ENCODE results near the gene ANXA5.

ANXA5 gene

GRCh38 chr4:121714548-121714947 lies 17.8 kb upstream of the ANXA5 start:
- ChIA-PET POLR2A (interaction anchor here (2.0 kb wide), 1 partner anchor 18 kb away, joined by 9 read pairs; the partner anchor contains the start of gene ANXA5), CTCF (no interaction called here)
- H3K9me3 ChIP-seq (ENCODE audit: control insufficient read depth, insufficient read depth, low read depth, low read length): no peaks in the 10 kb centered on the region
- no peak overlapping the region for H3K27ac ChIP-seq (ENCODE audit: extremely low read depth, low read depth, low read length)
- H3K4me3 ChIP-seq (ENCODE audit: low read depth, low read length): no peak overlapping the region
- H3K4me1 ChIP-seq (ENCODE audit: control insufficient read depth, insufficient read depth, low read length): no peaks in the 10 kb centered on the region; the same call in 1 of the 2 replicates
- no peaks in the 10 kb centered on the region for H3K36me3 ChIP-seq (ENCODE audit: control insufficient read depth in 2 of 2, insufficient read depth in 1 of 2, low read length in 2 of 2)
- TF ChIP-seq ZNF514 (tag by site-specific recombination; IDR thresholded peaks at IDR 0.05) (no peak), WT1 (tag by site-specific recombination; IDR thresholded peaks at IDR 0.05) (no peak), ZSCAN4 (tag by site-specific recombination; IDR thresholded peaks at IDR 0.05) (no peak), OVOL3 (tag by site-specific recombination; IDR thresholded peaks at IDR 0.05) (no peak), ZNF654 (tag by site-specific recombination; IDR thresholded peaks at IDR 0.05; ENCODE audit: low read depth) (no peak), TCF7L2 (IDR thresholded peaks at IDR 0.05; ENCODE audit: borderline replicate concordance, low read depth, low read length) (no peak), HOXA7 (CRISPR knock-in tag; IDR thresholded peaks at IDR 0.05; ENCODE audit: borderline replicate concordance) (no peak), KLF7 (tag by site-specific recombination; IDR thresholded peaks at IDR 0.05; ENCODE audit: borderline replicate concordance) (no peak), ZNF148 (tag by site-specific recombination; IDR thresholded peaks at IDR 0.05; ENCODE audit: borderline replicate concordance) (no peak), ZNF707 (tag by site-specific recombination; IDR thresholded peaks at IDR 0.05) (no peak), ZNF174 (tag by site-specific recombination; IDR thresholded peaks at IDR 0.05) (no peak), ZNF513 (tag by site-specific recombination; IDR thresholded peaks at IDR 0.05) (no peak), ZNF660 (tag by site-specific recombination; IDR thresholded peaks at IDR 0.05) (no peak), INSM2 (tag by site-specific recombination; IDR thresholded peaks at IDR 0.05) (no peak), GLI2 (tag by site-specific recombination; IDR thresholded peaks at IDR 0.05; ENCODE audit: borderline replicate concordance, low read depth) (no peak)

- H3K4me3 ChIP-seq (ENCODE audit: low read depth, low read length): no peak overlapping the region
- ChIA-PET POLR2A (interaction anchor here (0.5 kb wide), 1 partner anchor 1739 kb away, joined by 4 read pairs; no protein-coding TSS in a partner anchor), CTCF (interaction anchor here (0.9 to 1.5 kb wide), 3 partner anchors 12 to 17 kb away, joined by 3 to 4 read pairs (median 3); no protein-coding TSS in a partner anchor)
- no peaks in the 10 kb centered on the region for H3K9me3 ChIP-seq (ENCODE audit: control insufficient read depth, insufficient read depth, low read depth, low read length)
- TF ChIP-seq ZBTB8A (tag by site-specific recombination; IDR thresholded peaks at IDR 0.05): no peak
- TF ChIP-seq ZNF433 (tag by site-specific recombination; IDR thresholded peaks at IDR 0.05; ENCODE audit: low read depth): no peak
- no peak for TF ChIP-seq ZNF266 (tag by site-specific recombination; IDR thresholded peaks at IDR 0.05; ENCODE audit: low read depth)
- no peak for TF ChIP-seq ZNF274 (IDR thresholded peaks at IDR 0.05; ENCODE audit: low read length)
- no peak for TF ChIP-seq ZNF274 (tag by site-specific recombination; IDR thresholded peaks at IDR 0.05; ENCODE audit: borderline replicate concordance)
- no peak overlapping the region for H3K27ac ChIP-seq (ENCODE audit: extremely low read depth, low read depth, low read length)
- H3K4me1 ChIP-seq (ENCODE audit: control insufficient read depth, insufficient read depth, low read length): no peaks in the 10 kb centered on the region; the same call in 1 of the 2 replicates
- no peaks in the 10 kb centered on the region for H3K36me3 ChIP-seq (ENCODE audit: control insufficient read depth in 2 of 2, insufficient read depth in 1 of 2, low read length in 2 of 2)
Measured at GRCh38 chr4:121712783-121713182, 16.0 kb upstream of the ANXA5 start.

Measured in HEK293 (cell line).